Measurements from ENCODE around the gene SLIT3.
"Not testable (repeated sequence)": the region's sequence is repeated elsewhere in the genome, so short reads cannot be mapped to it uniquely, and the experiment has no call there.

Gene SLIT3

DNA sequence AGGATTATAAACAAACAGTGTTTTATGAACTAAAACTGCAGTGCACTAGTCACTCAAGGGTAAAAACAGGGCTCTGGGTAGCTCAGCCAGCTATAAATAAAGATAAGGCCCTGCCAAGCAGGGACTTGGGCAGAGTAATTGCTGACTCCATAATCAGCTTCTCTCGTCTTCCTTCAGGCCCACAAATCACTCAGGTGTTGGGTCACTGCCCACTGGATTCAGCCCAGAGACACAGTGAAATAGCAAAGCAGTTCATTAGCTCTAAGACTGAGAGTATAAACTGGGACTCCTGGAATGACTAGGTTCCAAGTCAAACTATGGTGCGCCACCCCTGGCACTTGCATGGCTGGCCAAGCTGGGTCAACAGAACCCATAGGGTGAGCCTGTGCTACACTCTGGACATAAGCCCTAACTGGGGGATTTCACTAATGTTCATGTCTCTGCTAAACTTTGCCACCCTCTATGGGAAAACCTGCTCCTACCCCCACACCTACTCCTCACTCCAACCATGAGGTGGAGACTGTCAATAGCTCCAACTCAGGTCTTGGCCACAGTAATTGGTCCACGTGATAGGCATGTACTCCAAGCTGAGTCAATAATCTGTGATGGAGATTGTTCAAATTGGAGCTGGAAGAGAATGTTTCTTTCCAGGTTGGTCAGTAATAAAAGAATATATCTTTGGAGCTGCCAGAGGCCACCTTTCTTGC is 158.5 kb downstream of the SLIT3 start:
- peak; percentile 81 for DNase-seq (ENCODE audit: low spot score)

- DNase-seq (ENCODE audit: low spot score), result not testable (repeated sequence)
These were observed 160.7 kb downstream of the SLIT3 start for GRCh38 chr5:169140215-169140614.

- no peak for DNase-seq (ENCODE audit: low spot score)
These were observed 161.4 kb downstream of the SLIT3 start for GRCh38 chr5:169139480-169140050.

GRCh38 chr5:169133531-169133930 is 167.4 kb downstream of the SLIT3 start:
- DNase-seq (ENCODE audit: low spot score), result peak; percentile 31

DNA sequence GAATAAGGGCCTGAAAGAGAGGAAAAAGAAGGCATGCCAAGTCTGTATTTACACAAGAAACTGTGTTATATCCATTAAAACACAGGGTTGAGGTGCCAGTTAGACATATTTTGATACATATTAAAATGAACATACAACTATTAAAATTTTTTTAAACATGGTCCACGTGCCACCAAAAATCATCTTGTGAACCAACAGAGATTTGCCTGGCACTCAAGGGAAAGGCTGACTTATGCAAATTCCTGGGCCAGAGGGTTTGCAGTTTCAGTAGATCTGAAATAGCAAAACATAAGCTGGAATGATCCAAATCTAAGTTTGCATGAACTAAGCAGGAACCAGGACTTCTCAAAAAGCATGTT is 168.7 kb downstream of the SLIT3 start:
- no peak for DNase-seq (ENCODE audit: low spot score)

DNA sequence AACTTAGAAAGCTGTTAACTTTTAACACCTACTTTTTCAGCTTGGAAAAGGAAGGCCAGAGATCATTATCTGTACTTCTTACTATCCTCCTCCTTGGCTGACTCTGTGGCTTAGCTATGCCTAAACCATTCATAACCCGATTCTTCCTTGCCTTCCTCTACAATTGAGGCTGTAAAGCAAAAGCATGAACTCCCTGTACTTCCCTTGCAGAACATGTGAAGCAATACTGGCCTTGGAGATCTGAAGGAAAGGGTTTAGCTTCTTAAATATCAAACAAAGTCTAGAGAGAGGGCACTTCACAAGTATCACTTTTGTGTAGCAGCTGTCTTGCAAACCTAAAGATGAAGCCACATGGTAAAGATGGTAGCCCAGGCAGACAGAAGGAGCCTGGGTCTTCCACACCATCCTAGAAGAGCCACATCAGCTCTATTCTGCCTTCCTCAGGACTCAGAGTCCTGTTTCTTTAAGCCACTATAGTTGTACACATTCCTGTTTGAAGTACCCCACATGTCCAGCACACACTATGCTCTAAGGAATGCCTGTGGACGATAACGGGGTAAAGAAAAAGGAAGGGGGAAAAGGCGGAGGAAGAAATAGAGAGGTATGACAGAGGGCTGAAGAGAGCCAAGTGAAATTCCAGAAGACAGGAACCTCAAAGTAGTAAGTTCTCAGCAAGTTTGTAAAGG is 169.2 kb downstream of the SLIT3 start:
- DNase-seq (ENCODE audit: low spot score), result no peak

DNA sequence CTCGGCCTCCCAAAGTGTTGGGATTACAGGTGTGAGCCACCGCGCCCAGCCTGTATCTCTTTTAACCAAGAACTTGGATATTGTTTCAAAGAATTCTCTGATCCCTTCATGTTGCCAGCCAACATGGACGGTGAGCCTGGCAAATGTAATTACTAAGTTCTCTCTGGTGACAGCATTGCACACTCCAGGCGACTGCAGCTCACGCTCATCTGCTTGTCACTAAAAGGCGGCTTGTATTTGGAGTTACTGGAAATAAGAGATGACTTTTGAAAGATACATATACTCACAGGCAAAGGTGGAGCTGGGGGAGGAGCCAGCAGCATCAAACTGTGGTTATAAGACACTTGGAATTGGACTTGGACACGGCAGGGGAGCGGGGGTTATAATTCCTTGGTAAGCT is 172.3 kb downstream of the SLIT3 start:
- DNase-seq (ENCODE audit: low spot score), result no peak

GRCh38 chr5:169127431-169127830 is 173.5 kb downstream of the SLIT3 start:
- DNase-seq (ENCODE audit: low spot score), result no peak

DNA sequence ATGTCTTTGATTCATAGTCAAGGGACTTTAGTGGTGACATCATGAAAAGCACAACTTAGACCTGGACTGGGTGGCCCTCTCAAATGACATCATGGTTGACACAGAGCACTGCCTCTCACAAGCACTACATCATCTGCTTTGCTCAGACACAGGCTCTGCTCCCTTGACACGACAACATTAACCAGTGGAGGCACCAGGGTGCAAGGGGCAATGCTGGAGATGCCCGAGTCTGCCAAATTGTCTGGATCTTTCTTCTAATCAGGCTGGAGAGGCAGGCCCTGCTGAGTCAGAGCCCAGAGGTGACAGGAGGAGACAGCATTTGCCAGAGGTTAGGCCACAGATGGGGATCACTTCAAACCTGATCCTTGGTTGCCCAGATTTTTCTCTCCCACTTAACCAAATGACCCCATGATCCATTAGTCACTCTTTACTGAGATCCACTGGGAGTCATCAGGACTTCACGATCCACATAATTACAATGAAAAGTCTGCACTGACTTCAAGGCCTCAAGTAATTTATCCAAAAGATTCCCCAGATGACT is 174.4 kb downstream of the SLIT3 start:
- no peak for DNase-seq (ENCODE audit: low spot score)

DNA sequence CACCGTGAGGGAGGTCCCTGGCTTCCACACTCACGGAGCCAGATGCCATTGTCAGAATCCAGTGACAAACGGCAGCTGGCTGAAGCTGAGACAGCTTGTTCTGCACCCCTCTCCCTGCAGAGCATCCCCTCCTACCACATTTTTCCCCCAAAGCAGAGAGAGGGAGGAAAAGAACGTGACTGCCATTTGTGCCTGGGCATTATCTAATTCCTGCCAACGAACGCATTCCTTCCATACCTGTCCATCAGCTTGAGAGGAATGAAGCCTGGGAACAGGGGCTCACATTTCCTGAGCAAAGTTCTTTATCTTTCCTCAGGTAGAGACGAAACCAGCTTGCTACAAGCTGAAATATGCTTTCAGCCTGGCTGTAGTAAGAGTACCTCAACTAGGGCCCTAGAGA is 175.4 kb downstream of the SLIT3 start:
- DNase-seq (ENCODE audit: low spot score), result no peak

DNA sequence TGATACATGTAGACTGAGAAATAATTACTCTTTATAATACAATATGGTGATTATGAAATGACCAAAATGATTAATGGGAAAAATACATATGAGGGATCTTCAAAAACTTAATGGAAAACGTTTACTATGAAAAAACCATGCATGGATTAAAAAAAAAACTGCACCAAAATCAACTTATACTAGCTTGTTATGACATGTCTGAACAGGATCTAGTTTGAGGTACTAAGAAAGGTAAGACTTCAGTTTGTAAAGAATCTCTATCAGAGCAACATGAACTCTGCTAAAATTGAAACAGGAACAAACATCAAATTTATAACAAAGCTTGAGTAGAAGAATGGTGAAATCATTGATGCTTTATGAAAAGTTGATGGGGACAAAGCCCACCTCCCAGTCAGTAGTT is 178.0 kb downstream of the SLIT3 start:
- no peak for DNase-seq (ENCODE audit: low spot score)

DNA sequence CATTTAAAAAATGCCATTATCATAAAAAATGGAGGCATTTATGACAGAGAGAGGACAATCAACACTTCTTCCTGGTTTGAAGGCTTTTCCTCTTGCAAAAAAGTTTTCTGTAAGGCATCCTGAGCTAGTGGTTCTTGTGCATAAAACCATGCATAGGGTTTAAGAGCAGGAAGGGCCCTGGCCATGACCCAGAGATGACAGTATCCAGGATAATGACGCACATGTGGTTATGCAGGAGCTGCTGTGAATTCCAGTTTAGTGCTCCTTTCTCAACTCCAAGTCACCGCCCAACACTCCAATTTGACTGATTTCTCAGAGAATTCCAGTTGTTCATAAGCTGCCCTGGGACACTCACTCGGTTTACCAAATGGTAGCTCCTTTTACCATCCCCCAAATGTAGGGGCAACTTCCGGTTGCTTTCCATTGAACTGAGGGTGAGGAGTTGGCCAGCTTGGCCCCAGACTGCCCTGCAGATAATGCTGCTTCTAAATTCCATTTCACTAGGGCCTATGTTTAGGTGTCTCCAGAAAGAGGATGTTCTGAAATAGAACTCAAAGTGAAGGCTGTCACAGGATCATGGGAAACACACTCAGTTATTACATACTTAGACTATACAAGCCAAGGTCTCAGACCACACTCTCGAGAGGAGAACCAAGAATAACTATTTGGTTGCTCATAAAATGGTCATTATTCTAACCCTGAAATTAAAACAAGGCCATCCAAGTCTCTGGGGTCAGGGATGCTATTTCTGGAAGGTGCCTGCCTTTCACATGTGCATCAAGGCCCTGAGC is 179.1 kb downstream of the SLIT3 start:
- no peak for DNase-seq (ENCODE audit: low spot score)

DNA sequence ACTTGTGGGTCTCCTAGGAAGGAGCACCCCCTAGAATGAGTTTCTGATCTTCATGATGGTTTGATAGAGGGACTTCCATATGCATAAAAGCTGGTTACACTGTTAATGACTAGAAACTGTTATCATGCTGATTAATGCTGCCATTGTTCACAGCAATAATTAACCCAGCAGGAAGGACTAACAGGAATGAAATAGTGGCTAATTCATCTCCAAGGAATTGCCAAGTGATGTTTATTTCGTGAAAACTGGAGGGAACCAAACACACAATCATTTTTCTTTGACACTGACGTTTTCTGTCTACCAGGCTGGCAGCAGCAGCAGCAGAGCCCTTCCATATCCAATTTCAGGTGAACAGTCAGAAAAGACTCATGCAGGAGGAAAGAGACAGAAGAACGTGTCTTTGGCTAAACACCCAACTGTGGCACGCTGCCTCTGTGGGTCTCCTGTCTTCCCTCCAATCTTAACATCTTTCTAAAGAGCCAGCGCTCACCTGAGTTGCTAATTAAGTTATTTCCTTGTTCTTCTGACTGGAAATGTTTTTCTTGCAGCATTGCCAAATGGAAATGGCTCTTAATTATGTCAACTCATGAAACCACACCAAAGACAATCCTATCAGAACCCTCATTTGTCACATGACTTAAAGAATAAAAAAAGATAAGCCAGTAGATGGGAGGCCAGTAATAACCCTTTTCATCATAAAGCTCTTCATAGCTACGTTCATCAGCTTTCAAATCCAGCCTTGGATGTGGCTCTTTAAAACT is 181.5 kb downstream of the SLIT3 start:
- DNase-seq (ENCODE audit: low spot score), result no peak

DNA sequence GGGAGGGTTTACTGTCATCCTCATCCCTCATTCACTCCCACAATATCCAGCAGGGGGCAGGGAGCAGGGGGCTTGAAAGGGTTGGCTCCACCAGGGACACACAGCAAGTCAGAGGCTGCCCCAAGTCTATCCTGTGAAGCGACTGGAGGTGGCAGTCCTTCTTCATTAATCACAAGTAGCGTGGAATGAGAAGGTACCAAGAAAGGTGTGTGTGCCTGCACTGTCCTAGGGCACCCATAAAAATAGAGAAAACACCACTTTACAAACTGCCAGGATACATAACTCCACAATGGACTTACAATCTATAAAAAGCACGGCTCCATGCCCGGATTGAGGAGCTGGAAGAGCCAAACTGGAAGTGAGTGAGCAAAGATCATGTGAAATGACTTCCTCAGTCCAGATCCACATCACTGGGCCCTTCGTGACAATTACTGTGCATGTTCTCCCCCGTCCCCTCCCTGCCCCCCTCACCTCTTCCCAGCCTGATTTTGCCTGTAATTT is 183.9 kb downstream of the SLIT3 start:
- no peak for DNase-seq (ENCODE audit: low spot score)

- no peak for DNase-seq (ENCODE audit: low spot score)
These were observed 185.3 kb downstream of the SLIT3 start for GRCh38 chr5:169115461-169116124.

- no peak for DNase-seq (ENCODE audit: low spot score)
These were observed 186.4 kb downstream of the SLIT3 start for GRCh38 chr5:169114466-169115065.

GRCh38 chr5:169112016-169112415 is 188.9 kb downstream of the SLIT3 start:
- DNase-seq (ENCODE audit: low spot score), result no peak

DNA sequence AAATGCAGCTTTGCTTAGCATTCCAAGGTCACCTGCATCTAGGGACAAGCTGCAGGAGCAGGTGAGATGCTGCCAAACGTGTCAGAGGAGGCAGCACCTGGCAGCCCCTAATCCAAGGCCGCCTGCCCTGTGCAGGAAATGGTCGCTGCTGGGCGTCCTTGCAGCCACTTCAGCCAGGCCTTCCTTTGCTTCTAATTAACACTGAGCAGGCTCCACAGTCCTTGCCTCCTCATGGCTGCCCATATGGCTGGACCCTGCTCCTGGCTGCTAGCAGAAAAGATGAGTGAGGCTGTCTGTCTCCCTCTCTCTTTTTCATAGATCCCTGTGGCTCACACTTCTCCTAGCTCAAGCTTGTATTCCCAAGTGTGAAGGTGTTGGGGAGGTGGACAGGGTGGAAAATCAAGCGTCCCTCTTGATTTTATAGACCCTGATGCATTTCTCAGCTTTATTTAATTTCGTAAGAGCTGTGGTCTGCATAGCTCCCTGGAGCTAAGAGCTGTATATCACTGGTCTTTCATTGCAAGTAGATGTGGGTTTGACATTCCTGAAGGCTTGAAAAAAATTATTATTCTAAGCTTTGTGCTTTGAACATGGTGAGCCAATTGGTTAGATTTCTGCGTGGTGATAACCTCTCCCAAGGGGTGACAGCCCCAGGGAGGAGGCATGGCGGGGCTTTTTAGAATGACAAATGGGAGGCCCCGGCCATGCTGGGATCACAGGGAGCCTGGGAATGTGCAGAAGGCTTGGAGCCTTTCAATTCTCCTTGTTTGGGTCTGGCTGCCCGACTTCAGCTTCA is 193.8 kb downstream of the SLIT3 start:
- DNase-seq (ENCODE audit: low spot score), result peak; percentile 98

DNA sequence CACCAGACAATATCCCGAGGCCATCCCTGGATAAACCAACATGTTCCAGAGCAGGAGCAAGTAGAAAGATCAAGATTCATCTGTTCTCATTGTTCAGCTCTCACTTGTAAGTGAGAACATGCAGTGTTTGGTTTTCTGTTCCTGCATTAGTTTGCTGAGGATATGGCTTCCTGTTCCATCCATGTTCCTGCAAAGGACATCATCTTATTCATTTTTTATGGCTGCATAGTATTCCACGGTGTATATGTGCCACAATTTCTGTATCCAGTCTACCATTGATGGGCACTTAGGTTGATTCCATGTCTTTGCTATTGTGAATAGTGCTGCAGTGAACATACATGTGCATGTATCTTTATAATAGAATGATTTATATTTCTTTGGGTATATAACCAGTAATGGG is 195.4 kb downstream of the SLIT3 start:
- DNase-seq (ENCODE audit: low spot score), result not testable (repeated sequence)
